HG02798 (cell line): Measurements from ENCODE around the gene DAO.

Source experiments
- ATAC-seq: cut with Tn5 transposase; IDR thresholded peaks from one replicate; pipeline ENCODE4 v1.9.1; 2021; ENCODE audit warnings: mild to moderate bottlenecking; ENCODE audit not compliant: unreplicated experiment, poor library complexity

DAO gene

GRCh38 chr12:108914121-108914531 is 34.2 kb downstream of the DAO start:
- no peak for ATAC-seq

GRCh38 chr12:108915632-108916133 is 35.8 kb downstream of the DAO start:
- ATAC-seq, result no peak

GRCh38 chr12:108916336-108916735 is 36.4 kb downstream of the DAO start:
- ATAC-seq, result no peak

GRCh38 chr12:108918206-108918605 is 38.3 kb downstream of the DAO start:
- ATAC-seq, result no peak

GRCh38 chr12:108918960-108919642 is 39.2 kb downstream of the DAO start:
- no peak for ATAC-seq

GRCh38 chr12:108921946-108922345 is 42.1 kb downstream of the DAO start:
- ATAC-seq, result no peak

GRCh38 chr12:108922918-108923317 is 43.0 kb downstream of the DAO start:
- ATAC-seq, result no peak

GRCh38 chr12:108928695-108929094 is 48.8 kb downstream of the DAO start:
- no peak for ATAC-seq

GRCh38 chr12:108930155-108930554 is 50.3 kb downstream of the DAO start:
- peak; percentile 58 for ATAC-seq

- no peak for ATAC-seq
Measured at GRCh38 chr12:108930756-108931155, 50.9 kb downstream of the DAO start.

- no peak for ATAC-seq
Measured at GRCh38 chr12:108933949-108934348, 54.1 kb downstream of the DAO start.

GRCh38 chr12:108935159-108935763 is 55.4 kb downstream of the DAO start:
- ATAC-seq, result no peak

- ATAC-seq, result no peak
Measured at GRCh38 chr12:108938247-108938924, 58.5 kb downstream of the DAO start.

GRCh38 chr12:108939594-108939993 is 59.7 kb downstream of the DAO start:
- ATAC-seq, result no peak

- no peak for ATAC-seq
Measured at GRCh38 chr12:108940138-108940537, 60.2 kb downstream of the DAO start.

GRCh38 chr12:108947097-108947496 is 67.2 kb downstream of the DAO start:
- no peak for ATAC-seq

GRCh38 chr12:108948367-108948766 is 68.5 kb downstream of the DAO start:
- no peak for ATAC-seq

GRCh38 chr12:108949976-108950375 is 70.1 kb downstream of the DAO start:
- ATAC-seq, result no peak
